Heart left ventricle (tissue), 16 donors: Measurements from ENCODE around the gene CCL7. TPM values are rescaled to one million over a fixed set of nuclear protein-coding genes. Genes with fewer than 3 reads are reported as not detected.

Source experiments
- ATAC-seq, 4 donors: fragments of 200-7000 bp; cut with Tn5 transposase; one replicate each; pipeline ENCODE4 v1.9.1; 2020 to 2022; ENCODE audit warnings: moderate library complexity in 4 of 4, mild to moderate bottlenecking in 3 of 4, moderate number of reproducible peaks in 1 of 4
- DNase-seq, 5 donors: peaks; one replicate each; pipeline ENCODE4 v3.0.0-alpha.2; 2020
- H3K27ac ChIP-seq, 12 donors: fragments of 200-600 bp; sonication (generic) in 4 of 12; one replicate each; pipeline versions ENCODE4 v1.5.0 to v1.8.0; 2016 to 2022; ENCODE audit warnings: mild to moderate bottlenecking in 2 of 12
- H3K27me3 ChIP-seq, 9 donors: fragments of 200-600 bp; sonication (generic) in 2 of 9; one replicate each; pipeline versions ENCODE4 v1.5.1 to v1.8.0; 2016 to 2022; ENCODE audit warnings: mild to moderate bottlenecking in 3 of 9
- H3K36me3 ChIP-seq, 9 donors: fragments of 200-600 bp; sonication (generic) in 2 of 9; one replicate each; pipeline versions ENCODE4 v1.5.0 to v1.8.0; 2018 to 2022; ENCODE audit warnings: mild to moderate bottlenecking in 2 of 9
- H3K4me1 ChIP-seq, 12 donors: fragments of 200-600 bp; sonication (generic) in 4 of 12; one replicate each; pipeline versions ENCODE4 v1.5.0 to v1.8.0; 2016 to 2022; ENCODE audit warnings: mild to moderate bottlenecking in 3 of 12
- H3K4me3 ChIP-seq, 12 donors: fragments of 200-600 bp; sonication (generic) in 4 of 12; one replicate each; pipeline versions ENCODE4 v1.5.0 to v1.8.0; 2017 to 2022; ENCODE audit warnings: mild to moderate bottlenecking in 9 of 12, moderate library complexity in 4 of 12
- H3K9me3 ChIP-seq, 12 donors: fragments of 200-600 bp; sonication (generic) in 4 of 12; one replicate each; pipeline versions ENCODE4 v1.5.0 to v1.8.0; 2016 to 2022; ENCODE audit warnings: mild to moderate bottlenecking in 1 of 12
- POLR2A ChIP-seq, 2 donors: fragments of 450-650 bp; IDR thresholded peaks; one replicate each; pipeline ENCODE4 v1.6.1; 2017; ENCODE audit warnings: antibody characterized with exemption in 2 of 2, mild to moderate bottlenecking in 2 of 2, moderate library complexity in 2 of 2
- WGBS, 4 donors: extraction: QIAGEN DNeasy Blood & Tissue Kit in 2 of 4; methylation state at CpG; one replicate each; pipeline versions ENCODE4 v1.1.5 to v1.1.7; 2013 to 2018; 5-methylcytosine and 5-hydroxymethylcytosine counted together
- intact Hi-C, 10 donors: fragments of 100-400 bp; cut with DNase I; formaldehyde crosslinking; loops; one replicate each; pipeline versions ENCODE4 v1.11.1 to v1.14.2; 2022
- polyA plus RNA-seq, 2 donors: library from polyadenylated mRNA; stranded (reverse); fragments of 200-250 nt; gene quantifications; one replicate each; pipeline ENCODE4 v1.2.3, GENCODE V29; 2013
- total RNA-seq, 9 donors: library from RNA; depleted of rRNA in 2 of 9; stranded (reverse); fragments of >200 nt in 2 of 9; fragmentation: NEBNext Ultra II Directional in 3 of 9; extraction: Animal tissue kit (Norgen Biotek cat#: 25700) in 3 of 9; gene quantifications; one replicate each; pipeline versions ENCODE4 v1.1.0 to v1.2.4, GENCODE V29; 2016 to 2023
- TF ChIP-seq, protein P1 (sequence below), 12 donors: fragments of 200-600 bp; sonication (generic) in 4 of 12; IDR thresholded peaks; one replicate each; pipeline versions ENCODE4 v1.5.0 to v1.8.0; 2018 to 2022; ENCODE audit warnings: antibody characterized with exemption in 12 of 12, mild to moderate bottlenecking in 5 of 12
- donor health status: ischemic (EF 13 %, LVEDD 7.1; RV severe dilation, severe dysfunction).
- donor health status: healthy with polysubstance abuse.
- donor health status: DM: no; HTN: yes; CAD: no.
- donor health status: DM: no; HTN: no; CAD: no.
- donor health status: ischemic (EF 25% LVEDD 6.9; RV normal size, moderate dysfunction).
- donor health status: ischemic (EF 25% LVEDD 5.7; RV mildly dilated, moderate dysfunction).
- donor health status: healthy.
- donor health status: DM: yes; HTN: yes; CAD: no.
- donor health status: ischemic (EF 35%, LVEDD 5.7; RV mildly dilated, moderate dysfunction).
- donor health status: nonischemic (EF 11% LVEDD 7.7; RV severe dilation, severe dysfunction).
- donor health status: DM: yes; HTN: yes; CAD: no.
- donor health status: PGD.
- donor health status: ischemic (EF 29% LVEDD 5.4; RV normal size, mild dysfunction).
- donor health status: nonischemic (EF 23%, LVEDD 6.1; RV moderate dilation, normal function).

Gene CCL7
- total and polyA plus RNA-seq, 11 donors, result 0.36 to 3.4 TPM; not detected in 9

DNA sequence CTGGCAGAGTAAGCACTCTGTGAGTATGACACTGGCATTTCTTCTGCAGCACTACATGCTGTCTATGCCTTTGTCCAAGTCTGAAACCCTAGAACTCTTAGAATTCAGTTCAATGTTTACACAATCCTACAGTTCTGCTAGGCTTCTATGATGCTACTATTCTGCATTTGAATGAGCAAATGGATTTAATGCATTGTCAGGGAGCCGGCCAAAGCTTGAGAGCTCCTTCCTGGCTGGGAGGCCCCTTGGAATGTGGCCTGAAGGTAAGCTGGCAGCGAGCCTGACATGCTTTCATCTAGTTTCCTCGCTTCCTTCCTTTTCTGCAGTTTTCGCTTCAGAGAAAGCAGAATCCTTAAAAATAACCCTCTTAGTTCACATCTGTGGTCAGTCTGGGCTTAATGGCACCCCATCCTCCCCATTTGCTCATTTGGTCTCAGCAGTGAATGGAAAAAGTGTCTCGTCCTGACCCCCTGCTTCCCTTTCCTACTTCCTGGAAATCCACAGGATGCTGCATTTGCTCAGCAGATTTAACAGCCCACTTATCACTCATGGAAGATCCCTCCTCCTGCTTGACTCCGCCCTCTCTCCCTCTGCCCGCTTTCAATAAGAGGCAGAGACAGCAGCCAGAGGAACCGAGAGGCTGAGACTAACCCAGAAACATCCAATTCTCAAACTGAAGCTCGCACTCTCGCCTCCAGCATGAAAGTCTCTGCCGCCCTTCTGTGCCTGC, 15.2 kb upstream of the CCL7 start, which contains the start of gene CCL2:
CCL2 (plus strand) TSS at position 635 of the 730 bp plus-strand sequence; CDS start at position 700, 65 bp downstream.
- Histone ChIP-seq H3K4me1 (peaks cover 21 to 78% (median 65%) of the 10 kb centered on the region in 12 donors), H3K27me3 (no peaks in the 10 kb centered on the region), H3K4me3 (peak within 1 kb of the TSS; percentile 9 to 65 (median 54)), H3K36me3 (peaks cover 0 to 13% (median 0%) of the 10 kb centered on the region in 9 donors), H3K27ac (peak within 1 kb of the TSS; percentile 56 to 94 (median 84)), H3K9me3 (no peaks in the 10 kb centered on the region)
- DNase-seq, result peak; percentile 72 to 85 (median 83)
- peak; percentile 33 to 75 (median 63) for ATAC-seq
- intact Hi-C loops, result loop anchor here in 8 of 10 donors (2.0 to 10.0 kb wide), 6 partner anchors 20 to 107 kb away; partner anchors contain the start of gene CCL1 (in 1 of the 8)
- 9 to 12% (median 10%) methylated on average over 11 of the region's 11 CpGs for WGBS, 4 donors
- TF ChIP-seq, protein P1, sequence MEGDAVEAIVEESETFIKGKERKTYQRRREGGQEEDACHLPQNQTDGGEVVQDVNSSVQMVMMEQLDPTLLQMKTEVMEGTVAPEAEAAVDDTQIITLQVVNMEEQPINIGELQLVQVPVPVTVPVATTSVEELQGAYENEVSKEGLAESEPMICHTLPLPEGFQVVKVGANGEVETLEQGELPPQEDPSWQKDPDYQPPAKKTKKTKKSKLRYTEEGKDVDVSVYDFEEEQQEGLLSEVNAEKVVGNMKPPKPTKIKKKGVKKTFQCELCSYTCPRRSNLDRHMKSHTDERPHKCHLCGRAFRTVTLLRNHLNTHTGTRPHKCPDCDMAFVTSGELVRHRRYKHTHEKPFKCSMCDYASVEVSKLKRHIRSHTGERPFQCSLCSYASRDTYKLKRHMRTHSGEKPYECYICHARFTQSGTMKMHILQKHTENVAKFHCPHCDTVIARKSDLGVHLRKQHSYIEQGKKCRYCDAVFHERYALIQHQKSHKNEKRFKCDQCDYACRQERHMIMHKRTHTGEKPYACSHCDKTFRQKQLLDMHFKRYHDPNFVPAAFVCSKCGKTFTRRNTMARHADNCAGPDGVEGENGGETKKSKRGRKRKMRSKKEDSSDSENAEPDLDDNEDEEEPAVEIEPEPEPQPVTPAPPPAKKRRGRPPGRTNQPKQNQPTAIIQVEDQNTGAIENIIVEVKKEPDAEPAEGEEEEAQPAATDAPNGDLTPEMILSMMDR (IDR thresholded peaks at IDR 0.05), result no peak
- TF ChIP-seq POLR2A (IDR thresholded peaks at IDR 0.05), result peak in 1 of 2 donors; percentile 81

DNA sequence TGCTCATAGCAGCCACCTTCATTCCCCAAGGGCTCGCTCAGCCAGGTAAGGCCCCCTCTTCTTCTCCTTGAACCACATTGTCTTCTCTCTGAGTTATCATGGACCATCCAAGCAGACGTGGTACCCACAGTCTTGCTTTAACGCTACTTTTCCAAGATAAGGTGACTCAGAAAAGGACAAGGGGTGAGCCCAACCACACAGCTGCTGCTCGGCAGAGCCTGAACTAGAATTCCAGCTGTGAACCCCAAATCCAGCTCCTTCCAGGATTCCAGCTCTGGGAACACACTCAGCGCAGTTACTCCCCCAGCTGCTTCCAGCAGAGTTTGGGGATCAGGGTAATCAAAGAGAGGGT, 14.7 kb upstream of the CCL7 start:
- H3K27me3 ChIP-seq, result no peaks in the 10 kb centered on the region
- intact Hi-C loops, result loop anchor here in 5 of 10 donors (2.0 to 10.0 kb wide), 5 partner anchors 21 to 107 kb away; partner anchors contain the start of gene CCL1 (in 1 of the 5)
- peaks cover 19 to 73% (median 60%) of the 10 kb centered on the region in 12 donors for H3K4me1 ChIP-seq
- TF ChIP-seq POLR2A (IDR thresholded peaks at IDR 0.05), result no peak
- TF ChIP-seq, protein P1 (IDR thresholded peaks at IDR 0.05), result no peak
- H3K36me3 ChIP-seq, result peaks cover 0 to 13% (median 0%) of the 10 kb centered on the region in 9 donors
- peak overlapping the region; percentile 56 to 94 (median 84) for H3K27ac ChIP-seq
- ATAC-seq (no peak), DNase-seq (no peak)
- H3K9me3 ChIP-seq, result no peaks in the 10 kb centered on the region
- H3K4me3 ChIP-seq, result peak overlapping the region; percentile 9 to 65 (median 54)
- 22 to 34% (median 28%) methylated on average over 5 of the region's 5 CpGs for WGBS, 4 donors

DNA sequence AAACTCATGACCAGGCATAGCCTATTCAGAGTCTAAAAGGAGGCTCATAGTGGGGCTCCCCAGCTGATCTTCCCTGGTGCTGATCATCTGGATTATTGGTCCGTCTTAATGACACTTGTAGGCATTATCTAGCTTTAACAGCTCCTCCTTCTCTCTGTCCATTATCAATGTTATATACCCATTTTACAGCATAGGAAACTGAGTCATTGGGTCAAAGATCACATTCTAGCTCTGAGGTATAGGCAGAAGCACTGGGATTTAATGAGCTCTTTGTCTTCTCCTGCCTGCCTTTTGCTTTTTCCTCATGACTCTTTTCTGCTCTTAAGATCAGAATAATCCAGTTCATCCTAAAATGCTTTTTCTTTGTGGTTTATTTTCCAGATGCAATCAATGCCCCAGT, 14.2 kb upstream of the CCL7 start:
- peaks cover 15 to 68% (median 55%) of the 10 kb centered on the region in 12 donors for H3K4me1 ChIP-seq
- 57 to 84% (median 82%) methylated on average over 1 of the region's 1 CpG for WGBS, 4 donors
- no peaks in the 10 kb centered on the region for H3K27me3 ChIP-seq
- DNase-seq (no peak), ATAC-seq (no peak)
- H3K36me3 ChIP-seq, result peaks cover 0 to 13% (median 0%) of the 10 kb centered on the region in 9 donors
- H3K9me3 ChIP-seq, result no peaks in the 10 kb centered on the region
- peak overlapping the region in 11 of 12 donors; percentile 16 to 65 (median 55) for H3K4me3 ChIP-seq
- peak overlapping the region; percentile 56 to 94 (median 84) for H3K27ac ChIP-seq
- intact Hi-C loops, result loop anchor here in 5 of 10 donors (2.0 to 10.0 kb wide), 5 partner anchors 21 to 106 kb away; partner anchors contain the start of gene CCL1 (in 1 of the 5)
- TF ChIP-seq POLR2A (IDR thresholded peaks at IDR 0.05), result no peak
- TF ChIP-seq, protein P1 (IDR thresholded peaks at IDR 0.05), result no peak
